GM19239 (cell line): Measurements from ENCODE around the gene TKFC.

Source experiments
- DNase-seq: peaks from one replicate; pipeline ENCODE4 v3.0.0; 2011; ENCODE audit warnings: low spot score; ENCODE audit not compliant: insufficient read length
- FAIRE-seq: peaks from 2 replicates; lab custom pipeline; 2011; peaks lifted over from hg19 to GRCh38; lab: Jason Lieb, UNC

Gene TKFC

GRCh38 chr11:61310749-61311148, 22.3 kb upstream of the TKFC start:
- no peak for DNase-seq
- FAIRE-seq, result no peak

DNA sequence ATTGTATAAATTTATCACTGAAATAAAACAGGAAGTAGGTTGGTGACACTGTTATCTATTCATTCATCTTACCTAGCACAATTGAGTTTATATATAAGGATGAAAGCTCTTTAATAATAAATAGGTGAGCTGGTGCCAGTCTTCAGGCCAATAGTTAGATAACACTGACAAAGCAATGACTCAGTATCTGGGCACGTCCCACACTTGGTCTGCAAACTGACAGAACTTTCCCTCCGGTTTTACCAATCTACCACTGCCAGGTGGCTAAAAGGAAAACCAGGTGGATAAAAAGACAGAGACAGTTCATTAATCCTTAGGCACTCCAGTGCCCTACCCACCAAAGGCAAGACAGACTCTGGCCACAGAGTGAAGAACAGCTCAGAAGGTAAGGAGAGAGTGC, 17.8 kb upstream of the TKFC start:
- DNase-seq (no peak), FAIRE-seq (no peak)

DNA sequence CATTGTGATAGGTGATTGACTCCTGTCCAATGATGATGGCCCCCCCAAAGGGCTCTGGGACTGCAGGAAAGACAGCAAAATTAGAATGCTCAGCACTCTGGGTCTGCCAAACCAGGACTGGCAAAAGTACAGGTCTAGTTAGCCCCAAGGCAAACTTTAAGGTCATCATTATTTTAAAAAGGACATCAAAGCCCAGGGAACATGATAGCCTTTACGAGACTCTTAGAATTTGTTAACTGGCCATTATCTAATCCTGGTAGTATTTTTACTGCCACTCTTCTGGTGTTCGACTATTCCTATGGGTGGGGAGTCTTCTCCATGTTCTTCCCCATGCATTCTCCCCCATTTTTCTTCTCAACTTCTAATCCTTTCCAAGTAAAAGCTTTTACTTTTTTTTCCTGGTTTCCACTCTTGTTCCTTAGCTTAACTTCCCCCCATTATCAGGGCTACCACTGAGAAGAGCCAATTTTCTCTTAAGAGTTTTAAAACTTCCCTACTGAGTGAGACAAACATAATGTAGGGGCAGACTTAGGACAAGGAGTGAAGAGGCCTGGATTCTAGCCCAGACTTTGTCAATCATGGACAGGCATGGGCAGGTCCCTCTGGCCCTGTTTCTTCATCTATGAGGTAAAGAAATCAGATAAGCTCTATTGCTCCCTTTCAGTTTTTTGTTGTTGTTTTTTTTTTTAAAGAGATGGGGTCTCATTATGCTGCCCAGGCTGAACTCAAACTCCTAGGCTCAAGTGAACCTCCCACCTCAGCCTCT, 7.2 kb upstream of the TKFC start:
- no peak for DNase-seq
- no peak for FAIRE-seq

- DNase-seq (no peak), FAIRE-seq (no peak)
Measured at GRCh38 chr11:61327669-61328071, 5.4 kb upstream of the TKFC start.

DNA sequence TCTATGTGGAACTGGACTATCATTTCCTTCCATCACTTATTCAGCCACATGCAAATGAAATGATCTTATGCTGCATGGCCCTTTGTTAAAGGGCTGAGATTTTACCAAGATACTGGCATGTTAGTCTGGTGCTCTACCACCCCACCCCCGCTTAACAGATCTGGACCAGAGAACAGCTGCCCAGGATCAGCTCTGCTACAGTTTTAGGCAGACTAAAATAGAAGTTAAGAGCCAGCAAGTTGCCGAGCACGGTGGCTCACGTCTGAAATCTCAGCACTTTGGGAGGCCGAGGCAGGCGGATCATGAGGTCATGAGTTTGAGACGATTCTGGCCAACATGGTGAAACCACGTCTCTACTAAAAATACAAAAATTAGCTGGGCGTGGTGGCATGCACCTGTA, 4.7 kb upstream of the TKFC start:
- no peak for FAIRE-seq

GRCh38 chr11:61329871-61330270, 3.2 kb upstream of the TKFC start:
- DNase-seq, result no peak
- FAIRE-seq, result no peak

More for the DNA sequence above, 4.7 kb upstream of the TKFC start:
- DNase-seq, result no peak

DNA sequence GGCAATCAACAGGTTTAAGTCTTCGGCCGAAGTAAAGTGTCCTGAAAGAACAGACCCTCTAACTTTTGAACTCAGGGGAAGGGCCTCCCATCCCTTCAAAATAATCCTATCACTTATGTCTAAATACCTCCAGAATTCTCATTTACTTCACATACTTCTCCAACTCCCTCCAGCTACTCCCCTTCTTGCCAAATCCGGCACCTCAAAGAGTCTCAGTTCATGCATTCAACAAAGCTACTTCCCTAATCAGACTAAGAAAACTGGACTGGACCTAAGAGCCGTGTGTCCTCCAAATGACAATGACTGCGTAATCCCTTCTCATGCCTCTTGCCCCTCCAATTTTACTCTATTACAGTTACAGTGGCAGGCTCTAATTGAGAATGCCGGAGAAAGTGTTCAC, 1.4 kb upstream of the TKFC start:
- DNase-seq, result no peak
- FAIRE-seq, result no peak

GRCh38 chr11:61332281-61332796, 689 bp upstream of the TKFC start:
- no peak for FAIRE-seq
- no peak for DNase-seq

DNA sequence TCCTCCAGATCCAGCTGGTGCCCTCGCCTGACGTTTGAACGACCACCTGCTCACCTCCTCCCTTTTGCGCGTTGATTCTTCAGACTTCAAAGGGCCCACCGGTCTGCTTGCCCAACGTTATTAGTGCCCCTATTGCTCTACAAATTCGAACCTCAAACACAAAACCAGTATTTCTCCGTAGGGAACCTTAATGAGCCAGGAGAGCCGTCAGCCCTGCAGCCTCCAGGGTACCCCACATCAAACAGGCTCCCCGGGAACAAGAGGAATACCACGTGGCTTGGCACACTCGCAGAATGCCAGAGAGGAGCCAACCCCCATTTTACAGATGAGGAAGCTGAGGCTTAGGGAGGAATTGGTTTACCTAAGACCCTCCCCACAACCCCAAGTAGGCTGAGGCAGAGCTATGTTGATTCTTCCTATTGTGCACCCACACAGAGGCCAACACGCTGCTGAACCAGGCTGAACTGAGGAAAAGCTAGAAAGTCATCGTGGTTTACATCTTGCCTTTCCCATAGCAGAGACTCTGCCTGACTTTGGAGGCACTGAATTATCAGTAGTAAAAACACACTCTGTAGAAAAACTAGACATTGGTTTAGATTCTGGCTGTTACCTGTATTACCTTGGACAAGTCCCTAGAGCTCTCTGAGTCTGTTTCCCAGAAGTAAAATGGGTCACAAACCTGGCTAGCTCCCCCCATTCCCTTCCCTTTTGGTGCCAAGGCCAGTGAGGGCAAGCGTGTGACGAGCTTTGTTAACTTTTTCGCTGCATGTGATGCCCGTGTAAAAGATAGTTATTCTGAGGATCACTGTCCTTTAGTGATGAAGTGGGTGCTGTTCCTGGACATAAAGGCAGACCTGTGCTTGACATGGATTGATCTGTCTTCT, 764 bp downstream of the TKFC start:
- no peak for DNase-seq
- FAIRE-seq, result no peak

GRCh38 chr11:61334434-61335354, 1.7 kb downstream of the TKFC start:
- FAIRE-seq (no peak), DNase-seq (no peak)

- FAIRE-seq (no peak), DNase-seq (no peak)
Measured at GRCh38 chr11:61335355-61335710, 2.3 kb downstream of the TKFC start.

DNA sequence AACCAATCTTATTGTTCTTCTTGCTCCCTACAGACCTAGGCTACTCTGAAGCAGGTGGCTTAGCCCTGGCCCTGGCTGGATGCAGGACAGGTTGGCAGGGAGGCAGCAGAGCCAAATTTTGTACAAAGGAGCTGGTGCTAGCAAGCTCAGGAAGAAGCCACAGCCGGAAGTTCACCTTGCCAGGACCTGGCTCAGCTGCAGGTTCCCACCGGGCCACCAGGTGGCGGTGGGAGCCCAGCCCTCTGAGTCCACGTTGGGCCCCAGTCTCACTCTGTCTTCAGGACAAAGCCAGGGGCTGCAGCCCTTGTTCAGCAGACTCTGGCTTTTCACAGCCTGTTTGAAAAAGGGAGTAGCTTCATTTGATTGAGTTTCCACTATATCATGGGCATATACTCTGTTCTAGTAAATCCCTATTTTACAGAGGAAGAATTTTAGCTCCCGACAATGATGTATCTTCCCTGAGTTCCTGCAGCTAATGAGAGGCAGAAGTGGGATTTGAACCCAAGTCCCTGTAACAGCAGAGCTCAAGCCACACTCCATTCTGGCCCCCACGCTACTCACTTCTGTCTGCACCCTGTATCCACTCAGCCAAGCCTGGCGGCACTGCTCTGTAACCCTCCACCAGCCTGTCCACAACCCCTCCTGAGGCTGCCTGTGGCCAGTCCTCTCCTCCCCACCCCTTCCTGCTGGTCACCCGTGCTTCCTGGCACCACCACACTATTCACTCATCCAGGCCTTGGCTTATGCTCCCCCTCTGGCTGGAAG, 3.3 kb downstream of the TKFC start:
- FAIRE-seq, result peak; percentile 74
- peak; percentile 95 for DNase-seq

DNA sequence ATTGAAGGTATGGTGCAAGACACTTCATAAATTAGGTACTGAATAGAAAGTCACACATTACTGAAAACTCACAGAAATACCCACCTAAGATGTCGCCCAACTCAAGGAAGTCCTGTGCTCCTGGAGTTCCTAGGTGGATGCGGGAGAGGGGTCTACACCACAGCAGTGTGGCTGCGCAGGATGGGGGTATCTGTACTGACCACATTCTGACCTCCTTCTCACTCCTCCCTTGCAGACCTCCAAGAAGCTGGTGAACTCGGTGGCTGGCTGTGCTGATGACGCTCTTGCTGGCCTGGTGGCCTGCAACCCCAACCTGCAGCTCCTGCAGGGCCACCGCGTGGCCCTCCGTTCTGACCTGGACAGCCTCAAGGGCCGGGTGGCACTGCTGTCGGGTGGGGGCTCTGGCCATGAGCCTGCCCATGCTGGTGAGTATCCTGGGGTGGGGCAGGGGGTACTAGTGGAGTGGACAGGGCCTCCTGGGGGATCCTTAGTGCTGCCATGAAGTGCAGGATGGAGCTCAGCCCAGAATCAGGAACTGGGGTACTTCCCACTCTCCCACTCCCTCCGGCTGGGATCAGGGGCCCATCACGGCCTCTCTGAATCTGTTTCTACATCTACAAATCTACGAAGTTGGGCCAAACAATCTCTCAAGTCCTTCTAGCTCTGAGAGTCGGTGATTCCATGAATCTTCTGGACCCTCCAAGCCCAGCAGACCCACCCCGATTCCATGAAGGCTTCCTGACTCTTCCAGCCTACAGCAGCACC, 4.9 kb downstream of the TKFC start:
- FAIRE-seq (no peak), DNase-seq (no peak)

DNA sequence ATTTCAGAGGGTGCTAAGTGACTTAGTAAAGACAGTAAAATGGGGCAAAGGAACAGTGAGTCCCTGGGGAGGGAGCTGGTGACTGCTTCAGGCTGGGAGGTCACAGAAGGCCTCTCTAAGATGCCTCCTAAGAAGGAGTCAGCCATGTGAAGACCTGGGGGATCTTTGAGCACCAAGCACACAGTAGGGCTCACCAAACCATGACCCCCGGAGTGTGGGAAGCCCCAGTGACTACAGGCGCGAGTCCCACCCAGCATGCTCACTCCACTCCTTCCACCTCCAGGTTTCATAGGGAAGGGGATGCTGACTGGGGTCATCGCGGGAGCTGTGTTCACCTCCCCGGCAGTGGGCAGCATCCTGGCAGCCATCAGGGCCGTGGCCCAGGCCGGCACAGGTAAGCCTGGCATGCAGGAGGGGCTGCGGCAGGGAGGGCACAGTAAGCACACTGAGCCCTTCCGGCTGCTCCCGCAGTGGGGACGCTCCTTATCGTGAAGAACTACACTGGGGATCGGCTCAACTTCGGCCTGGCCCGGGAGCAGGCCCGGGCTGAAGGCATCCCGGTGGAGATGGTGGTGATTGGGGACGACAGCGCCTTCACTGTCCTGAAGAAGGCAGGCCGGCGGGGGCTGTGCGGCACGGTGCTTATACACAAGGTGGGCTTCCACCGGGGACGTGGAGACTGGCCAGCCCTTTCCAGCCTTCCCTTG, 5.9 kb downstream of the TKFC start:
- no peak for DNase-seq

GRCh38 chr11:61339490-61339878, 6.5 kb downstream of the TKFC start:
- FAIRE-seq, result no peak
- no peak for DNase-seq

More for the DNA sequence above, 5.9 kb downstream of the TKFC start:
- no peak for FAIRE-seq

DNA sequence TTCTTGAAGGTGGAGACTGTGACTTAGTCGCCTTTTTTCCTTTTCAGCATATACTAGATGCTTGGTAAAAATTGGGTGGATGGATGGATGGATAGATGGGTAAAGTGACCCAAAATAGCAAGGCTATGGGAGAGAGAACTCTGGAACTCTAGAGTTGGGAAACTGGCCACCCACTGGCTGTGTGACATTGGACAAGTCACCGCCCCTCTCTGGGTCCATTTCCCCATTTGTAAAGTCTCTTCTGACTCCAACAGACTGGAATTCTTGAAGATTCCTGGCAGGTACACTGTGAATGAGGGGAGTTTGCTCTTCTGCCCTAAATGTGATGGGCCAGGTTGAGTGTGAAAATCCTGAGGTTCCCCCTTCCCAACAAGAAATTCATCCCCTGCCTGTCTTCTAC, 8.0 kb downstream of the TKFC start:
- DNase-seq (no peak), FAIRE-seq (no peak)

DNA sequence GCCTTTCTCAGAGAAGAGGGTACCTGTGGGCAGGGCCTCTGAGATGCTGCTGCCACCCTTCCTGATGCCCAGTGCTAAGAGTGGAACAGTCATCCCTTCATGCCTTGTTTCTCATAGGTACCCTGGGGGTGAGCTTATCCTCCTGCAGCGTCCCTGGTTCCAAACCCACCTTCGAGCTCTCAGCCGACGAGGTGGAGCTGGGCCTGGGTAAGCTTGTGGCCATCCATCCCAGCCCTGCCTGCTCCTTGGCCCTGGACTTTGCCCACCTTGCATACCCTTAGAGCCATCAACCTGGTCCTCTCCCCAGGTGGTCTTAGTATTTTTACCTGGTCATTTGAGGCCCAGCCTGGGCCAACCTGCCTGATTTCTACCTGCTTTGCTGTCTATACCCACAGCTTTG, 8.7 kb downstream of the TKFC start:
- no peak for DNase-seq
- no peak for FAIRE-seq

DNA sequence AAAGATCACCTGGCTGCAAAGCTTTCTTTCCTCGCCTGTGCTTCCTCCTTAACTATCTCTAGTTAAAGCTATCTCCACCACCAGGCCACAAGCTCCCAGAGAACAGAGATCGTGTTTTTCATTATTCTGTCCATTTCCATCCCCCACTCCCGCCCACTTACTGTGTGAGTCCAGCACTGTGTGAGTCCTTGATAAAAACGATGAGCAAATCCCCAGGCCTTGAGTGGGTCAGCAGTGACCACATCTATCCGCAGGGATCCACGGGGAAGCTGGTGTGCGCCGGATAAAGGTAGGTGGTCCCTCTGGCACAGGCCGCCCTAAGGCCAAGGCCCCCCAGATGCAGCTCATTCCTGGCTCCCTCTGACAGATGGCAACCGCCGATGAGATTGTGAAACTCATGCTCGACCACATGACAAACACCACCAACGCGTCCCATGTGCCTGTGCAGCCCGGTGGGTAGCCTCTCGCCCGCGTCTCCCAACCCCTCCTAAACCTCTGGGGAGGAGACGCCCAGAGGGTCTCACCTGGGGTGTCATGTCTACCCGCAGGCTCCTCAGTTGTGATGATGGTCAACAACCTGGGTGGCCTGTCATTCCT, 9.3 kb downstream of the TKFC start:
- DNase-seq (no peak), FAIRE-seq (no peak)
